Esophagus muscularis mucosa (tissue), 4 donors: Measurements from ENCODE around the gene MATN4. TPM values are rescaled to one million over a fixed set of nuclear protein-coding genes. Genes with fewer than 3 reads are reported as not detected.
A peak's percentile ranks its signal among the peaks of the same experiment; 100 is the strongest.

ENCODE experiments used
- DNase-seq: peaks from one replicate; pipeline ENCODE4 v3.0.0-alpha.2; 2017; ENCODE audit errors: extremely low spot score
- H3K27ac ChIP-seq, 4 donors: fragments of 200-600 bp; sonication (generic); replicated peaks in 1 of 4; 1 replicate in 3 of 4; 2 replicates in 1 of 4; pipeline ENCODE4 v1.5.1; 2016 to 2019; ENCODE audit warnings: mild to moderate bottlenecking in 1 of 4
- H3K27me3 ChIP-seq, 4 donors: fragments of 200-600 bp; sonication (generic); one replicate each; pipeline versions ENCODE4 v1.5.1 to v1.6.0; 2016 to 2019
- H3K36me3 ChIP-seq, 4 donors: fragments of 200-600 bp; sonication (generic); one replicate each; pipeline ENCODE4 v1.5.1; 2016 to 2019
- H3K4me1 ChIP-seq, 4 donors: fragments of 200-600 bp; sonication (generic); one replicate each; pipeline ENCODE4 v1.5.1; 2016 to 2019
- H3K4me3 ChIP-seq, 4 donors: fragments of 200-600 bp; sonication (generic); 1 replicate in 2 of 4; 2 replicates in 2 of 4; pipeline ENCODE4 v1.5.1; 2016 to 2019; ENCODE audit warnings: mild to moderate bottlenecking in 4 of 4, moderate library complexity in 1 of 4
- H3K9me3 ChIP-seq, 4 donors: fragments of 200-600 bp; sonication (generic); 1 replicate in 3 of 4; 2 replicates in 1 of 4; pipeline ENCODE4 v1.5.1; 2016 to 2019
- CTCF ChIP-seq, 3 experiments: fragments of 200-600 bp in 2 of 3; fragments of 450-650 bp in 1 of 3; sonication (generic) in 2 of 3; IDR thresholded peaks; one replicate each; pipeline ENCODE4 v1.5.1; 2017 to 2019; ENCODE audit warnings: antibody characterized with exemption in 3 of 3, mild to moderate bottlenecking in 2 of 3, moderate library complexity in 1 of 3
- EP300 ChIP-seq: sonication (generic); formaldehyde crosslinking; IDR thresholded peaks from one replicate; pipeline ENCODE4 v1.6.1; 2017; ENCODE audit warnings: antibody characterized with exemption
- POLR2A ChIP-seq: fragments of 450-650 bp; IDR thresholded peaks from one replicate; pipeline ENCODE4 v1.6.1; 2017; ENCODE audit warnings: antibody characterized with exemption, moderate library complexity, mild to moderate bottlenecking, low read depth
- POLR2AphosphoS5 ChIP-seq, 2 donors: sonication (generic); formaldehyde crosslinking; IDR thresholded peaks; one replicate each; pipeline ENCODE4 v1.6.1; 2017; ENCODE audit warnings: antibody characterized with exemption in 2 of 2
- WGBS: methylation state at CpG from one replicate; pipeline ENCODE4 v1.1.5; 2018; 5-methylcytosine and 5-hydroxymethylcytosine counted together
- intact Hi-C: fragments of 100-400 bp; cut with DNase I; formaldehyde crosslinking; loops from one replicate; pipeline ENCODE4 v1.15.1; 2023
- total RNA-seq, 4 donors: library from RNA; depleted of rRNA; stranded (reverse); fragments of >200 nt; gene quantifications; one replicate each; pipeline versions ENCODE4 v1.1.0 to v1.2.1, GENCODE V29; 2016

MATN4 gene
- total RNA-seq, 4 donors from 2014 or later: 0.17 to 0.33 TPM; not detected in 2

- 58% methylated on average over 4 of the region's 6 CpGs for WGBS
- peaks cover 30 to 57% (median 55%) of the 10 kb centered on the region in 4 donors for H3K36me3 ChIP-seq
- no peak overlapping the region for H3K4me3 ChIP-seq
- peaks cover 0 to 12% (median 0%) of the 10 kb centered on the region in 4 donors for H3K4me1 ChIP-seq
- no peaks in the 10 kb centered on the region for H3K27me3 ChIP-seq
- H3K9me3 ChIP-seq: no peaks in the 10 kb centered on the region
- intact Hi-C loops: no loop called here
- DNase-seq: no peak
- peak overlapping the region in 2 of 4 donors; percentile 26 to 33 for H3K27ac ChIP-seq
- no peak for TF ChIP-seq CTCF (IDR thresholded peaks at IDR 0.05)
- TF ChIP-seq POLR2A: no peak
- no peak for TF ChIP-seq EP300
- TF ChIP-seq POLR2AphosphoS5 (IDR thresholded peaks at IDR 0.05): no peak
Measured at GRCh38 chr20:45325371-45325770, 17.3 kb upstream of the MATN4 start.

GRCh38 chr20:45323731-45324130 is 15.6 kb upstream of the MATN4 start:
- H3K27me3 ChIP-seq: no peaks in the 10 kb centered on the region
- H3K27ac ChIP-seq: peak overlapping the region in 3 of 4 donors; percentile 13 to 35 (median 22)
- peaks cover 0 to 7% (median 0%) of the 10 kb centered on the region in 4 donors for H3K4me1 ChIP-seq
- DNase-seq: no peak
- TF ChIP-seq POLR2AphosphoS5 (IDR thresholded peaks at IDR 0.05): no peak
- no peak for TF ChIP-seq CTCF (IDR thresholded peaks at IDR 0.05)
- intact Hi-C loops: no loop called here
- no peaks in the 10 kb centered on the region for H3K9me3 ChIP-seq
- no peak overlapping the region for H3K4me3 ChIP-seq
- peaks cover 15 to 40% (median 38%) of the 10 kb centered on the region in 4 donors for H3K36me3 ChIP-seq

- H3K36me3 ChIP-seq: peaks cover 11 to 33% (median 31%) of the 10 kb centered on the region in 4 donors
- DNase-seq: no peak
- peak overlapping the region in 1 of 4 donors; percentile 35 for H3K27ac ChIP-seq
- TF ChIP-seq POLR2A (no peak), POLR2AphosphoS5 (IDR thresholded peaks at IDR 0.05) (peak; percentile 29 to 52), EP300 (no peak), CTCF (IDR thresholded peaks at IDR 0.05) (peak; percentile 22 to 44 (median 31))
- H3K27me3 ChIP-seq: peaks cover 0 to under 1% (median 0%) of the 10 kb centered on the region in 4 donors
- peaks cover 0 to 7% (median 0%) of the 10 kb centered on the region in 4 donors for H3K4me1 ChIP-seq
- H3K9me3 ChIP-seq: no peaks in the 10 kb centered on the region
- intact Hi-C loops: no loop called here
- 60% methylated on average over 5 of the region's 7 CpGs for WGBS
- H3K4me3 ChIP-seq: no peak overlapping the region
Measured at GRCh38 chr20:45322952-45323383, 14.9 kb upstream of the MATN4 start.

- H3K36me3 ChIP-seq: peaks cover 0 to 16% (median 13%) of the 10 kb centered on the region in 4 donors
- 92% methylated on average over 5 of the region's 5 CpGs for WGBS
- intact Hi-C loops: loop anchor here (2.0 kb wide), 1 partner anchor 116 kb away; no protein-coding TSS in a partner anchor
- no peak for TF ChIP-seq CTCF (IDR thresholded peaks at IDR 0.05)
- TF ChIP-seq EP300: no peak
- TF ChIP-seq POLR2AphosphoS5 (IDR thresholded peaks at IDR 0.05): no peak
- no peak for TF ChIP-seq POLR2A
- peaks cover 0 to 13% (median 3%) of the 10 kb centered on the region in 4 donors for H3K4me1 ChIP-seq
- H3K4me3 ChIP-seq: no peak overlapping the region
- H3K27ac ChIP-seq: no peak overlapping the region
- no peaks in the 10 kb centered on the region for H3K9me3 ChIP-seq
- peaks cover 0 to 19% (median 7%) of the 10 kb centered on the region in 4 donors for H3K27me3 ChIP-seq
- no peak for DNase-seq
Measured at GRCh38 chr20:45320948-45321595, 13.0 kb upstream of the MATN4 start.
